ENCODE results near the gene TMEM185B.
"Not testable (repeated sequence)": the region's sequence is repeated elsewhere in the genome, so short reads cannot be mapped to it uniquely, and the experiment has no call there.

The TMEM185B gene

DNA sequence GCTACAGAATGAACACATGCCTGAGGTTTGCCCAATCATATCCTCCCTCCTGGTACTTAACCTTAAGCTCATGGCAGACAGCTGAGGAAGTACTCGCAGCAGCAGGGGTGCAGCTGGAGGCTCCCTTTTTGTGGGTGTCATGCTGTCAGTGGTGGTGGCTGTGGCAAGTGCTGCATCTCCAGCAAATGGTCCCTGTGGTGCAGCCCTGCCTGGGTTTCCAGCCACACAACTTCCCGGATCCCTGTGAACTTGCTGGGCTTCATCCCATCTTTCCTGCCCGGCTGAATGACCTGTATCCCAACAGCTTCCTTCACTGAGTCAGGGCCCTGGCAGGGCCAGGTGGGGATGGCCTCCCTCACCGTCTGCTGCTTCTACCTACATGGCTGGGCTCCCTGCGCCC lies 5.0 kb downstream of the TMEM185B start:
- no peak for DNase-seq (ENCODE audit: low read depth)
- H3K4me3 ChIP-seq (ENCODE audit: low read depth, low read length), result no peak overlapping the region

DNA sequence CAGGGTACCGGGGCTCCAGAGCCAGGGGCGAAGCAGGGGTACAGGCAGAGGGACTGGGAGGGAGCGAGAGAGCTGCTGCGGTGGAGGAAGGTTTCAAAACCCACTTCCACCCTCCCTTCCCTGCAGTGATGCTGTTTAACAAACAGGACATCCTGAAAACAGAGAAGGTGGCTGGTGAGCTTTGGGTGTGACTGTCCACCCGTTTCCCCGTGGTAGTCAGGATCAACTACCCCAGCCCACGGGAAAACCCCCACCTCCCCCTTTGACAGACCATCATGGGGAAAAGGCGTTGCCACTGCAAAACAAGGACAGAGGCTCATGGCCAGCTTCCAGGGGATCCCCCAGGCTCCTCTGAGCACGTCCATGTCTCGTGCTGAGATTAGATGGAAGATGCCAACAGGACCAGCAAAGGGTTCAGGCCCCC lies 12.9 kb downstream of the TMEM185B start:
- DNase-seq (ENCODE audit: low read depth), result no peak
- no peak overlapping the region for H3K4me3 ChIP-seq (ENCODE audit: low read depth, low read length)

DNA sequence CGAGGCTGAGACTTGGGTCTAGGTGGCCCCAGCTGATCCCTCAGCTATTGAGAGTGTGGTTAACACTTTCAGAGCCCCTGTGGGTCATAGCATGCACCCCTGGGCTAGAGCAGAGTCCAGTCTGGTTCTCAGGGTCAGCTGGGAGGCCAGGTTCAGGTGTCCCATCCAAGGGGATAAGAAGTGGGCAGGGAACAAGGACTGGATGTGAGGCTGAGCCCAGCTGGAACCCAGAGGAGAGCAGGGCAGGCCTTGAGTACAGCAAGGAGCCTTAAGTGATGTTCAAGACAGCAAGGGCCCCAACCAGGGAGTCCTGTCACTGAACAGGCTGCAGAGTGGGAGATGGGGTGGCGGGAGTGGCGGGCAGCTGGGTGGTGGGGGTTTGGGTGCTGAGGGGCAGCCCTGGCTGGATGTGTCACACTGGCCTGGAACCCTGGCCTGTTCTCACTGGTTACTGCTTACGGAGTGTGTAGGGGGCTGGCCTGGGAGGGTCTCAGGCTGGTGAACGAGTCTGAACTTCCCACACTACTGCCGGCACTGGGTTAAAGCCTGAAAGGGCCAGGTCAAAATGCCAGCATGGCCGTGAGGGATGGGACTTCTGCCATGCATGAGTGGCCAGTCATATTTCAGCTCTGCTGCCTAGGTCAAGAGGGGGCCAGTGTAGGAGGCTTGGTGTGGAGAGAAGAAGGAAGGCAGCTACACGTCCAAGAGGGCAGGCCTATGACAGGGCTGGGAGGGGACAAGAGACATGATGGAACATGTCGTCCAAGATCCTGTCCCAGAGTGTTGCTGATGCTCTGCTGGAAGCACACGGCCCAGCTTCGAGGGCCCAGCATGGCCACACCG lies 13.6 kb downstream of the TMEM185B start:
- DNase-seq (ENCODE audit: low read depth), result no peak
- no peak overlapping the region for H3K4me3 ChIP-seq (ENCODE audit: low read depth, low read length)

DNA sequence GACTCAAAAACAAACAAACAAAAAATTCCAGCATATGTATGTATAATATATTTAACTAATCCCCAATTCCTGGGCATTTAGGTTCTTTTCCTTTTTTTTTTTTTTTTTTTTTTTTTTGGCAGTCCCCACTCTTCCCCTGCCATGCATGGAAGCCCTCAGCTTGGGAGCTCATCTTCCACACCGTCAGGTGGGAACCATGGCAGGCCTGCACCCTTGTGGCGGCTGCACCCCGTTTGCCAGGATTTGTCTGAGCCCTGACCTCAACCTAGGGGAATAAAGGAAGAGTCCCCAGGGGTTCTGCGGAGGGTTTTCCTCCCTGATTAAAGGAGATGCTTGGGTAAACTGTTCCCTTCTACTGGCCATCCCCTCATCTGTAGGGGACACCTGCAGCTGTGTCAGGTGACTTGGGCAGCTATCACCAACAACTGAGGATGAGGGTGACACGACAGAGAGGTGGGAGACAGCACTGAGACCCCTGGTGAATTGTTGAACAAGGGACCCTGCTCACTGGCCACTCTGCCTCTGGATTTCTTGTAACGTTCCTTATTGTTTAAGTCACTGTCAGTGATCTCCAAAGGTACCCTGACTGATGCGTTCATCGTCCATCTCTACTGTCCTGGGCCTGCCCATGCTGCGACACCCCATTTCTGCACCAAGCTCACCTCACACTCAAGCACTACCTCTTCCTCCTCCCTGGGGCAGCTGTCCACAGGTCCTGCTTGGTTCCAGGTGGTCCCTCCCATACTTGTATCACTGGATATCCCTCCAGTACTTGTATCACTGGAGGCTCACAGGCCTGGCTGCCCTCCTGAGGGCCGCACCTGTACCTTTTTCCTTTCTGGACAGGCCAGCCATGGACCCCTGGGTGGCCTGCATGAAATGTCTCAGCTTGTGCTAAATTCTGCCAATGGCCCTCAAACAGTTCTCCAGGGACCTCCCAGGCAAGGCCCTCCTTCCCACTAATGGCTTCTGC lies 14.5 kb downstream of the TMEM185B start:
- H3K4me3 ChIP-seq (ENCODE audit: low read depth, low read length), result no peak overlapping the region
- no peak for DNase-seq (ENCODE audit: low read depth)

DNA sequence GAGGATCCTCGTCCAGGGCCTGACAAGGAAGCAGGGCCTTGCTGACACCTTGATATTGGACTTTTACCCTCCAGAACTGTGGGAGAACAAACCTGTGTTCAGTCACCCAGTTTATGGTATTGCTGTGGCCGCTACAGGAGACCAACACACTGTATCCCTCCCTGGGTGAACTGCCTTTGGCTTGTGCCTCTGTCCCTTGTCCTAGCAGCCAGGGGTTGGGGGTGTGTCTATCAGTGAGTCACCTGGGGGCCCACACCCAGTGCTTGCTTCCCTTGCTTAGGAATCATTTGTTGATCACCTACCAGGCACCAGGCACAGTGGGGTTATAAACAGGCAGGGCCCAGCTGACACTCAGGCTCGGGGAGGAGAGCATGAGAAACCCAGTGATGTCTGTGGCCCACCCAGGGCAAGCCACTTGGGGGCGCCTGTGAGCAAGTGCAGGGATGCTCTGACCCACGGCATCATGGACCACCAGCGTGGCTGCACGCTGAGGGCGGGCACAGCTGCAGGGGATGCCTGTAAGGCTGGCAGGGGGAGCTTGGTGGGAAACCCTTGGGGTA lies 17.1 kb downstream of the TMEM185B start:
- no peak for DNase-seq (ENCODE audit: low read depth)
- H3K4me3 ChIP-seq (ENCODE audit: low read depth, low read length), result no peak overlapping the region

DNA sequence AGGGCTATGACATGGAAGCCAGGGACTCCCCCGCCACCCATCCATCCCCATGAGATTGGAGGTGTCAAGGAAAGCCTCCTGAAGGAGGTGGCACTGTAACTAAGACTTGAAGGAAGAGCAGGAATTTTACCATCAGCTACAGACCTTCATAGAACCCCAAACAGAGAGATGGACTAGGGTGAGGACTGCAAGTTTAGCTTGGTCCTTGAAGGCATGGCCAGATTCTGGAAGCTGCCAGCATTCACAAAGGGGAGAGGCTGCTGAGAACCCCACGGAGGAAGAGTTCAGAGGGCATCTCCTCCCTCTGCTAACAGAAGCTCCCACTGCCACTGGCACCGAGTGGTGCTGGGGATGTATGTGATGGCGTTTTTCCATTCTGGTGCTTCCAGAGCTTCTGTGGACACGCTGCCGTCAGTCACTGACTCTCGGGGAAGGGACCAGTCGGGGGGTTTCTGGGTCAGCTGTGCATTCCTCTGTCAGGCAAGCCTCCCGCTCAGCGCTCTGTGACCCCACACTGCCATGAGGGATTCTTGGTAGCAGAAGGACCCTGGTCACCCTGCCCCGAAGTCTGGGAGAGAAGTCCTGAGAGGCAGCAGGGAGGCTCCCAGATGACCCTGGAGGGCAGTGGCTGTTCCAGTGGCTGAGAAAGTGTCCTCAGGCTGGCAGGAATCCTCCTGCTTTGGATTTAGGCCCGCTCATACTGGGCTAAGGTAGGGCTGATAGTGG lies 18.1 kb downstream of the TMEM185B start:
- no peak overlapping the region for H3K4me3 ChIP-seq (ENCODE audit: low read depth, low read length)
- no peak for DNase-seq (ENCODE audit: low read depth)

DNA sequence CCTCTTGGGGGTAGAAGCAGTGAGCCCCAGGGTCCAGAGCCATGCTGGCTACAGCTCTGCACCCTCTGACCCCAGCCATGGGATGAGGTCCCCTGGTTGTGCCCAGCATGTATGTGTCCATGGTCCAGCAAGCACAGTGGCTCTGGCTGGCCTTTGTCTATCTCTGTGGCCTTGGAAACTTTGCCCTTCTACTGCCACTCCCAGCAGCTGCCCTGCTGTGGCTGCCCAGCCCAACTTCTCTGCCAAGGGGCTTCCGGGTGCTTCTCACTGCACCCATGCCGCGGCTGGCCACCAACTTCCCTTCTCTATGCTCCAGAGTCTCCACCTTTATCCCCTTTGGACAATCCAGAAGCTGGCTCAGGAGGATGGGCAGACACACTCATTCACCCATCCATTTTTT lies 18.8 kb downstream of the TMEM185B start:
- DNase-seq (ENCODE audit: low read depth), result no peak
- H3K4me3 ChIP-seq (ENCODE audit: low read depth, low read length), result no peak overlapping the region

DNA sequence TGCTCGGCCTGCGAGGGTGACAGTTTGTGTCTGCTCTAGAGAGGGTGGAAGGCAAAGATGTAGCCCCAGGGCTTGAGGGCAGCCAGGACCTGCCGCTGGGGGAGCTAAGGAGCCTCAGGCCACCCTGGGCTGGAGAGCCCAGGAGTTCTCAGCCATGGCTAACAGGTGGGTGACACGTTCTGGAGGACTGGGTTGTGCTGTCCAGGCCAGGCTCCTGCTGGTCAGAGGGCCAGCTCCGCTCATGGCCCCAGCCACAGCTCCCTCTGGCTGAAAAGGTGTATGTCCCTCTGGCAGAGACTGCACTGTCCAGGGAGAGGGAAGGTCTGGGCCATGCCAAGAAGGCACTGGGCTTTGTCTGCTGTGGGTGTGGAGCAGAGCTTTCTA lies 19.2 kb downstream of the TMEM185B start:
- H3K4me3 ChIP-seq (ENCODE audit: low read depth, low read length), result no peak overlapping the region
- DNase-seq (ENCODE audit: low read depth), result no peak

DNA sequence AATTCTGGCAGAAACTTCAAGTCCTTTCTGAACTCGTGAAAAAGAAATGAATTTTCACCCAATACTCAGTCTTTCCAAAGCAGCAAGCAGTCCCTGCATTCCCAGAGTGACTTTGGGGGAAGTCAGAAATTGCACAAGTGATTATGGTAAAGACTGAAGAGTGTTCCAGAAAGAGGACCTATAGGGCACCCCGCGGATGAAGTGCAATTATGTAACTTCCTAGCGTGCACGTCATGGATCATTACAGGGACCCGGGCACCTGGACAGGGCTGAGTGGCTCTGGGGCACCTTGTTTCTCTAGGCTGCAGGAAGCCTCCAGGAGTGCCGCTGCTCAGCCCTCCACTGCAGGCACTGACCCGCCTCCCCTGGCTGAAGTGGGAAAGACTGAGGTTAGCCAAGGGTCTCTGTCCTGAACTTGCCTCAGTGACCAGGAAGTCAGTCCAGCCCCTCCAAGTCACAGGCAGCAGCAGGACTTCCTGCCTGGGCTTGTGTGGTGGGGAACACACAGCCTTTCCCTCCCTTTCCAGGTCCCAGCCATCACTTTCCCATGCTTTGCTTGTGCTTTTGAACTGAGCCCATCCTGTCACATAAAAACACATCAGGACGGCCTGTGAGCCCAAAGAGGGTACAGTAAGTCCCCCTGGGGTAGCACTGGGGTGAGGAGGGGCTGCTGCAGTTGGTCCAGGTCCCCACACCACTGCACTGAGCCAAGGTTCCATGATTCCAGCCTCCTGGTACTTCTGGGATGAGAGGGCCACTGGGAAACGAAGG lies 19.8 kb downstream of the TMEM185B start:
- H3K4me3 ChIP-seq (ENCODE audit: low read depth, low read length), result no peak overlapping the region
- DNase-seq (ENCODE audit: low read depth), result no peak

DNA sequence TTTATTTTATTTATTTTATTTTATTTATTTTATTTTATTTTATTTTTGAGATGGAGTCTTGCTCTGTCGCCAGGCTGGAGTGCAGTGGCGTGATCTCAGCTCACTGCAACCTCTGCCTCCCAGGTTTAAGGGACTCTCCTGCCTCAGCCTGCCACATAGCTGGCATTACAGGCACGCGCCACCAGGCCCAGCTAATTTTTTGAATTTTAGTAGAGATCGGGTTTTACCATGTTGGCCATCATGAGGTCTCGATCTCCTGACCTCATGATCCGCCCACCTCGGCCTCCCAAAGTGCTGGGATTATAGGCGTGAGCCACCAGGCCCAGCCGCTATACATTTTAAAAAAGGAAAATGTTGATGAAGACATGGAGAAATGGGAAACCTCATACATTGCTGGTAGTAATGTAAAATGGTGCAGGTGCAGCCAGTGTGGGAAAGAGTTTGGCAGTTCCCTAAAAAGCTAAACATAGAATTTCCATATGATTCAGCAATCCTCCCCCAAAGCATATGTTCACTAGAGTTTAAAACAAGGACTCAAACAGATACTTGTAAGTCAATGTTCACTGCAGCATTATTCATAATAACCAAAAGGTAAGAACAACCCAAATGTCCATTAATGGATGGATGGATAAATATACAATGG lies 23.3 kb downstream of the TMEM185B start:
- DNase-seq (ENCODE audit: low read depth); H3K4me3 ChIP-seq (ENCODE audit: low read depth, low read length): not testable (repeated sequence)

DNA sequence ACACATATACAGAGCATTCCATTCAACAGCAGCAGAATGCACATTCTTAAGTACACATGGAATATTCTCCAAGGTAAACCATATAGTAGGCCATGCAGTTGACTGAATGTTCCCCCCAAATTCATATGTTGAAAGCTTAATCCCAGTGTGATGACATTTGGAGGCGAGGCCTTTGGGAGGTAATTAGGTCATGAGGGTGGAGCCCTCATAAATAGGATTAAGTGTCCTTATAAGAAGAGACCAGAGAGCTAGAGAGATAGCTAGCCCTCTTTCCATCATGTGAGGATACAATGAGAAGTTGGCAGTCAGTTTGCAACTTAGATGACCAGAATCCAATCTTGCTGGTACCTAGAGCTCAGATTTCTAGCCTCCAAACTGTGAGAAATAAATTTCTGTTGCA lies 27.6 kb downstream of the TMEM185B start:
- no peak overlapping the region for H3K4me3 ChIP-seq (ENCODE audit: low read depth, low read length)
- DNase-seq (ENCODE audit: low read depth), result no peak

DNA sequence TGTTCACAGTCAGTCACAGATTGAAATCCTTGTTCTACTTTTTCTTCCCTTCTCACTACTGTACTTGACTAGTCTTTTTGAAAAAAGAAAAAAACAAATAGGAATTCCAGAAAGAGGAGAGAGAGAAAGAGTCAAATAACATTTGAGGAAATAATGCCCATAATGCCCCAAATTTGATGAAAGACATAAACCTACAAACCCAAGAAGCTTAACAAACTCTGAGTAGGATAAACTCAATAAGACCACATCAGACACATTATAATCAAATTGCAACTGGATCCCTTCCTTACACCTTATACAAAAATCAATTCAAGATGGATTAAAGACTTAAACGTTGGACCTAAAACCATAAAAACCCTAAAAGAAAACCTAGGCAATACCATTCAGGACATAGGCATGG lies 30.9 kb downstream of the TMEM185B start:
- H3K4me3 ChIP-seq (ENCODE audit: low read depth, low read length), result no peak overlapping the region
- DNase-seq (ENCODE audit: low read depth), result no peak

DNA sequence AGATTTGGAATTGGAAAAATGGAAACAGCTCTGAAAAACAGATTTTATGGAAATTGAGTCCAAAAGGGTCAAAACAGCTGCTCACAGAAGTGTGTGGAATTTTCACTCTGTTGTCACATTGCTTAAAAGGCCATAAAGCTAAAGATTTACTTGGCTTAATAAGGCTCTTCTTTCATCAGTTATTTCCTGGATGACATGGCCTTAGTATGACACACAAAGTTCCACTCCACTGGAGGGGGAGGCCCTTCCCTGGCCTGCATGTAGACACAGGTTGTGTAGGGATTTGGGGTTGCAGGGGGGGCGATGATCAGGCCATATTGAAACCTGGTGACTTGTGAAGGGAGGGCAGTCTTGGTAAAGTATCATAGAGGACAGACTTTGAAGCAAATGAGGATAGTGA lies 34.0 kb downstream of the TMEM185B start:
- no peak overlapping the region for H3K4me3 ChIP-seq (ENCODE audit: low read depth, low read length)
- DNase-seq (ENCODE audit: low read depth), result no peak

DNA sequence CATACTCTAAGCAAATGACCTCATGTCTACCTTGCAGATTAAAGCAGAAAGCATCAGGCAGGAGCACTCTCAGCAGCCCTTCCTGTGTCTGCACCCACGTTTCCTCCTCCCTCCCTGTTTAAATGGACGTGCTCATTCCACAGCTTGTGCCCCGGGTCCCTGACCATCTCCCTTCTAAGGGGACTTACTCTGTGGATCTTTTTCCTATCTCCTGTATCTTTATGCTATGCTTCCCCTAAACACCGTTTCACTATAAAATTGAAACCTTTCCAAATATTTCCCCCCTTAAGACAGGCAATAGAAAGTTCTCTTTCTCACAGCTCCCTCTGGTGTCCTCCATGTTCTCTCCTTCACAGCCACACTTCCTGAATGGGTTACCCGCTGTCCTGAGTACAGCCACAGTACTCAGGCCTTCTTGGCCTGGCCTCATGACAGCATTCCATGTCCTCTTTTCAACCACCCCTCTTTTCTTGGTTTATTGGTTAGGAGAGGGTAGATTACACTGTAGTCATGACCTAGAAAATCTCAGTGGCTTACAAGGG lies 41.1 kb downstream of the TMEM185B start:
- DNase-seq (ENCODE audit: low read depth), result no peak
- H3K4me3 ChIP-seq (ENCODE audit: low read depth, low read length), result no peak overlapping the region

DNA sequence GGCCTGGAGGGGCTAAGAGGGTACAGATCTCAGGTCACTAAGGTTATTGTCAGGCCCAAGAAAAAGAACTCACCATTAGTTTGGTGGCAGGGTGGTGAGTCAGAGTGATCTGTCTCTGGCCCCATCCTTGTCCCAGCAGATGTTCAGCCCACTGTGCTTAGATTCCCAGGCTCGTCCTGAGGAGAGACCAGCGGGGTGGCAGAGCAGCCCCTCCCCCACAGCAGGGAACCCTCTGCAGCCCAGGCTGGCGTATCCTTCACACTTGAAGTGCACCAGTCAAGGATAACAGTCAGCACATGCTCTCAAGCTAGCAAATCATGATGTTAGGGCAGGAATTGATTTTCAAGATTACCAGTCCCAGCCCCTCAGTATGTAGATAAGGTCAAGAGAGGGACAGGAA lies 43.1 kb downstream of the TMEM185B start:
- H3K4me3 ChIP-seq (ENCODE audit: low read depth, low read length), result no peak overlapping the region
- no peak for DNase-seq (ENCODE audit: low read depth)

DNA sequence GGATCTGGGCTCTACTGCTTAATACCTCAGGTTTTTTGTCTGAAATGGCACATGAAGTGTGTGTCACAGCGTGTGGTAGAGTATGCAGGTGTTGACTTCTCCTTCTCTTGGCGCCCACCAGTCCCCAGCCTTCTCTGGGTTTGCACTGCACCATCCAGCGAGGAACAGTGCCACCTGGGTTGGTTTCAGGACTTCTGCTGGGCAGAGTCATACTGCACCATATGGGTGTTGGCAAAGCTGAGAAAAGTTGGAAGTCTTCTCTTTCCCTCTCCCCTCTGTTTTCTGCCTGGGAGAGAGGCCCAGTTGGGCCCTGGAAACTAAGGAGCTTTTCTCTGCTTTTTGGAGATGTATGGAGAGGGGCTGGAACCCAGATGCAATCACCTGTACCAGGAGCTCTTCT lies 43.8 kb downstream of the TMEM185B start:
- DNase-seq (ENCODE audit: low read depth), result no peak
- H3K4me3 ChIP-seq (ENCODE audit: low read depth, low read length), result no peak overlapping the region

DNA sequence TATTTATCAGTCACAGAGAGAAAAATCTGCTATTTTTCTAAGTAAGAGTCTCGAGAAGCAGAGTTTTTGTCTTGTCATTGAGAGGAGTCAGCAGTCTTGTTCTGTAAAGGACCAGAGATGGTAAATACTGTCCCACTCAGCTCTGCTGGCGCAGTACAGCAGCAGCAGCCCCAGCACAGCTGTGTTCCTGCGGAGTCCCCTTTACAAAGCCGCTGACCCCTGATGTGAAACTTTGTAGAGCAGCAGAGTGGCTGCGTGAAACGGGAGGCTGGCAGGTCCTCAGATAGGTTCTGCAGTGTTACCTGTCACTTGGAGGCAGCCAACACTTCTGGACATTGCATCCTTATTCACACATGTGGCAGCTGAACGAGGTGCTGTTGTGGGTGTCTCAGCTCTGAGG lies 45.2 kb downstream of the TMEM185B start:
- H3K4me3 ChIP-seq (ENCODE audit: low read depth, low read length), result no peak overlapping the region
- DNase-seq (ENCODE audit: low read depth), result no peak

DNA sequence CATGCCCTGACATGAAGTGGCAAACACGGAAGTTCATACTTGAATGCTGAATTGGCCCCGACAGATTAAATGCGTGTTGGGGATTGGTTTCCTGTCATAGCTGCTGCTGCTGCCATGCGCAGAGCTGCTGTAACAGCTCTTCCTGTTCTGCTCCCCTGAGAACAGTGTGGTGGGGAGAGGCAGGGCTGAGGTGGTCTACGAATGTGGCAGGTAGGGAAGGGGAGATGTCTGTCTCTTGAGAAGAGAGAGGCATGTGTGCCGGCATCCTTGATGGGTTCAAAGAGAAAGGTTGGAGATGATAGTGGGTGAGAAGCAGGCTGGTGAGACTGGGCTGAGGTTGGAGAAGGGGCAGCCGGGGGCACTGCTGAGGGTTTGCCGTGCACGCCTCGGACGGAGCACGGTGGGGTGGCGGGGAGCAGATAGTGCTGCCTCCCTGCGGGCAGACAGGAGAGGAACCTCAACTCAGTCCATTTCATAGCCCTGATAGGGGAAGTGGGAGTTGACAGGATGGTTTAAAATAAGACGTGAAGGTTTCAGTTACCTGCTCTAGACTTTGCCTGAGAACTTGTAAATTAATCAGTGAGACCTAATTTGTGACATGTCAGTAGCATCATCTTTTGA lies 46.1 kb downstream of the TMEM185B start:
- DNase-seq (ENCODE audit: low read depth), result no peak
- H3K4me3 ChIP-seq (ENCODE audit: low read depth, low read length), result no peak overlapping the region

Data from skeletal muscle cell (primary cell).